GM21737 (cell line): Measurements from ENCODE around the gene SOX1.

ENCODE experiments used
- ATAC-seq: cut with Tn5 transposase; IDR thresholded peaks from one replicate; pipeline ENCODE4 v1.9.1; 2021; ENCODE audit warnings: mild to moderate bottlenecking, moderate library complexity; ENCODE audit not compliant: unreplicated experiment

SOX1 gene

DNA sequence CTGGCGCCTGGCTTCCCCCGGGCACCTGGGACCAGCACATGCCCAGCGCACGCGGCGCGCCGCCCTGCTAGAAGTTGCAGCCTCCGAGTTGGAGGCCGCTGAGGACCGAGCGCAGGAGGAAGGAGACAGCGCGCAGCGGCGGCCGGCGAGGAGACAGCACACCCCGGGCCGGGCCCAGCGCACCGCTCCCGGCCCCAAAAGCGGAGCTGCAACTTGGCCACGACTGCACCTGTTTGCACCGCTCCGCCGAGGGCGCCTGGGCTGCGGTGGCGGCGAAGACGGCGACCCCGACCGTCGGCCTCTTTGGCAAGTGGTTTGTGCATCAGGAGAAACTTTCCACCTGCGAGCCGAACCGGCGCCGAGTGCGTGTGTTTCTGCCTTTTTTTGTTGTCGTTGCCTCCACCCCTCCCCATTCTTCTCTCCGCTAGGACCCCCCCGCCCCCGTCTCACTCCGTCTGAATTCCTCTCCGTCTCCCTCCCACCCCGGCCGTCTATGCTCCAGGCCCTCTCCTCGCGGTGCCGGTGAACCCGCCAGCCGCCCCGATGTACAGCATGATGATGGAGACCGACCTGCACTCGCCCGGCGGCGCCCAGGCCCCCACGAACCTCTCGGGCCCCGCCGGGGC is at the start of gene SOX1:
SOX1 (plus strand) TSS at position 34 of the 626 bp plus-strand sequence; CDS start at position 544, 510 bp downstream.
- ATAC-seq, result no peak

DNA sequence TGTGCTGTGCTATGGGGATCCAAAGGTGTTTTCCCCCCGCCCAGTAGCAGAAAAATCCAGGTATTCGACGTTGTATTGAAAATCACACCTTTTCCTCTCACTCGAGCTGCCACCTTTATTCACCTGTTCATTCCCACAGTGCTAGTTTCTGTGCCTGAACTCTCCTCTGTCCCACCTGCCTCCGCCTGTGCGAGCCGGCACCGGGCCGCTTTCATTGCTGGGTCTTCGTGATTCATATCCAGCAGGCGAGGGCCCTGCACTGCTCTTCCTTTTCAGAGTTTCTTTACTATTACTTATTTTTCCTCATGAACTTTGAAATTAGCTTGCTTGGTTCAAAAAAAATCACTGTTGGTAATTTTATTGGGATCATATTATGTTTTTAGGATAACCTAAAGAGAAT is 42.4 kb upstream of the SOX1 start:
- ATAC-seq, result no peak

DNA sequence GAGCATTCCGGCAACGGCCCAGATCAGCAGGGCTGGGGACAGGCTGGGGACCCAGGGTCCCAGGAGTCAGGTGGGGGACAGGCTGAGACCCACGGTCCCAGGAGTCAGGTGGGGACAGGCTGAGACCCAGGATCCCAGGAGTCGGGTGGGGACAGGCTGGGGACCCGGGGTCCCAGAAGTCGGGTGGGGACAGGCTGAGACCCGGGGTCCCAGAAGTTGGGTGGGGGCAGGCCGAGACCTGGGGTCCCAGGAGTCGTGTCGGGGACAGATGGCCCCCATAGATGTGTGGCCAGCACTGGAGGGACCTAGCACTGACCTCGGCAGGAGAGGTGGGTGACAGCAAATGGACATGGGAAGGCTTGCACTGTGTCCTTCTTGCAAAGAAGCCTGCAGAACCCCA is 39.7 kb upstream of the SOX1 start:
- ATAC-seq, result no peak

DNA sequence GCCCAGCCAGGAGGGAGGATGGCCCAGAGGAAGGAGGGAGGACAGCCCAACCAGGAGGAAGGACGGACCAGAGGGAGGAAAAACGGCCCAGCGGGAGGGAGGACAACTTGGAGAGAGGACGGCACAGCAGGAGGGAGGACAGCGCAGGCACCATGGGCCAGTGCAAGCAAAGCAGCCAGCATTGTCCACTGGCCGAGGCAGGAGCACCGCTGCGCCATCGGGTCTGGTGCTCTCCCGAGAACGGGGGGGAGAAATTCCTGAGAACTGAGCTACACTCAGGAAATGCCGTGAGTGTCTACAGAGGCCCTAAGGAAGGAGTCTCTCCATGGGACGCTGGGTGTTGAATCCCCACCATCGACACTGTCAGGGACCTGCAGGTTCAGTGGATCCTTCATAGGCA is 38.5 kb upstream of the SOX1 start:
- ATAC-seq, result no peak

DNA sequence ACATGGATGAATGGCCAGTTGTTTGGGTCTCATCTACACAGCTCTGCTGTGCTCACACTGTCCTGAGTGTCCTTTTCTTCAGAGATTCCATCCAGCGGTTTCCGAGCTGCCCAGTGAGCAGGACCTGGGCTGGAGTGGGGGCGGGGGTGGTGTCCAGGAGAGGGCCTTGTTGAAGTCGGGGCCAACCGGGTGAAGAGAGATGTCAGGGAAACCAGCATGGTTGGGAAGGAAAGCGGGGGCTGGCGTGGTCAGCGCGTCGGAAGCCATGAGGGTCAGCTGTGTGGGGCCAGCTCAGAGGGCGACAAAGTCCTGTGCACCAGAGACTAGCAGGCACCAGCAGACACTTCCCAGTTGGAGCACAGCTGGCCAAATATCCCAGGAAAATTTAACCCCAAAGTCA is 37.8 kb upstream of the SOX1 start:
- no peak for ATAC-seq

DNA sequence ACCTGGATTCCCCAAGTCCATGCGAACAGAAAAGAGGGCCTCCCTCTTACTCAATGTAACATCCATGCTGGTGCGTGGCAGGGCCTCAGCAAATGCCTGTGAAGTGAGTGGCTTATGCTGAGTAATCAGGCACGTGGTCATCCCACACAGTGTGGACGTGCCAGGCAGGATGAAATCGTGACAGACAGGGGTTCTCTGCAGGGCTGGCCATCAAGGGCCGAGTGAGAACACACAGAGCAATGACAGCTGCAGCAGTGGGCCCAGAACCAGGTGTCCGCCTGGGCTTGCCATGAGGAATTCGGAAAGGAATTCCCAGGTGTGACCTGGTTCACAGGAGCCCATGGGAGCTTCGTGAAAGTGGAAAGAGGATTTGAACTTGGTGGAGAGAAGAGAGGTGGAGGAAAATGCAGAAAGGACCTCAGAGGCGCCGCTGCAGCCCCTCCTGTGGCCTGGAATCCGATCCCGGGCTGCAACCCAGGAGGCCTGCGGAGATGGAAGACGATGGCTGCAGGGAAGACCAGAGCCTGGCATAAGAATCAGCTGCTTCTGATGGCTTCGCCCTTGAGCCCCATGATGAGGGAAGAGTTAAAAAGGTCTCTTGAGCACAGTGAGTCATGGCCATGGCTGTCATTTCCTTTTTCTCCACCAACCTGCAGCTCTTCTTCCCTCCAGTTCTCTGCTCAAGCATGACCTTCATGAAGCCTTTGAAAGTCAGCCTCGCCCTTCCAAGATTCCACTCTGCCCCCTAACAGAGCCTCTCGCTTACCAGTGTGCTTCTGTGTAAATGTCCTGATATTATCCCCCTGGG is 34.6 kb upstream of the SOX1 start:
- no peak for ATAC-seq

DNA sequence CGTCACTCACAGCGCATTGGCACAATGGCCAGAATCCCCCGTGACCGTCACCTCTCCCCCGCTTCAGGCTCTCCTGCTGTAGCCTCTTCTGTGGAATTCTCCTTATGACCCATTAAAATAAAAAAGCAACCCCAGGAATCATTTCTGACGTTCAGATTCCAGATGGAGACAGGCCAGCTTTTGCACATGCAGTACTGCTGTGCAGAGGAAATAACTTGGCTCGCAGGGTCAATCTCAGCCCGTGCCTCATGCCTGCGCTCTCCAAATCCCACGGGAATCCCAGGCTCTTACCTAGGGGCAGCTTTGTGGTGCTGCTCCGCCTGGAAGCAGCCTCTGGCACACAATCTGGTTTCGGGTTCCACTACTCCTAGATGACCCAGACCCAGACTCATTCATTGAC is 32.7 kb upstream of the SOX1 start:
- no peak for ATAC-seq

DNA sequence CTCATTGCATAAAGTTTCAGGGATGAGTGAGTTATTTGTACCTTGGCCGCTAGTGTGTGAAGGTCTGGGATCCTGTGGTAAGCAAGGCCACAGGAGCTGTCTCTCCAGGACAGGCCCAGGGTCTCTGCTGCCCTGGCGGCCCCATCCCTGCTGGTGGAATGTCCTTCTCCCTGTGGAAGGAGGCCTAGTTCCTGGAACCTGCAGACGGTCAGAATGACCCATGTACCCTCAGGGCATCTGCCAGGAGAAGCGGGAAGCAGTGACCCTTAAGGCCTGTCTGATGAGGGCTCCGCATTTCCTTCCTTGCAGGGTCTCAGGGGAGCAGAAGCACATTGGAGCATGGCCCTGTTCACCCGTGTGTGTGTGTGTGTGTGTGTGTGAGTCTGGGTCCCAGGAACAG is 32.1 kb upstream of the SOX1 start:
- no peak for ATAC-seq

DNA sequence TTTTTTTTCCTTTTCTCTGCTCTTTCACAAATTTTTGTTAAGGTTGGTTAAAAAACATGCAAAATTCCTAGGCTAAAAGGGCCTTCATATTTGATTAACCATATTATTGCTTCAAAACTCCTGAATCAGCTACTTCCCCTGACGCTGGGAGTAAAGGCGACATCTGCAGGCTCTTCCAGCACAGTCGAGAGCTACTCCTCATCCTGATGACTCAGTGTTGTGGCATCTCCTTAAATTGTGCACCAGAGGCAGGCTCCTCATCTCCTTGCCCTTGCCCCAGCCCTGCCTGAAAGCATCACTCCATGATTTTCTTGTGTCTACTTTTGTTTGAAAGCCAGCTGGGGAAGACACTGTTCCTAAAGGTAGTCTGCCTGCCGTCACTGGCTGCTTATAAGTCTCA is 24.5 kb upstream of the SOX1 start:
- ATAC-seq, result no peak

DNA sequence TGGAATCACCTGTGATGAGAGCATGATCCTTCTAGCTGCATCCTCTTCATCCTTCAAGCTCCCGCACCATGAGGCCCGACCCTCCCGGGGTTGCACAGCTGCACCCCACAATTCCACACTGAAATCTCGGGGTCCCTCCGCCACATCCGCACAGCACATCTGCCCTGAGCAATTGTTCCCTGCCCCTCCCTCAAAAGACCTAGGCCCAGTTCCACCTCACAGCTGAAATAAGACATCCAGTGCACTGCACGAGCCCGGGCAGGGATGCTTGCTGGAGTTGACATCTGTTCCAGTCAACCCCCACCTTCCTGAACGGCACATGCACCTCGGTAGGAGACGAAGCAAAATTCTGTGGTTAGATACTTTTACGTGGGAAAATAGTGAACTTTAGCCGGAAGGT is 14.7 kb upstream of the SOX1 start:
- ATAC-seq, result no peak

DNA sequence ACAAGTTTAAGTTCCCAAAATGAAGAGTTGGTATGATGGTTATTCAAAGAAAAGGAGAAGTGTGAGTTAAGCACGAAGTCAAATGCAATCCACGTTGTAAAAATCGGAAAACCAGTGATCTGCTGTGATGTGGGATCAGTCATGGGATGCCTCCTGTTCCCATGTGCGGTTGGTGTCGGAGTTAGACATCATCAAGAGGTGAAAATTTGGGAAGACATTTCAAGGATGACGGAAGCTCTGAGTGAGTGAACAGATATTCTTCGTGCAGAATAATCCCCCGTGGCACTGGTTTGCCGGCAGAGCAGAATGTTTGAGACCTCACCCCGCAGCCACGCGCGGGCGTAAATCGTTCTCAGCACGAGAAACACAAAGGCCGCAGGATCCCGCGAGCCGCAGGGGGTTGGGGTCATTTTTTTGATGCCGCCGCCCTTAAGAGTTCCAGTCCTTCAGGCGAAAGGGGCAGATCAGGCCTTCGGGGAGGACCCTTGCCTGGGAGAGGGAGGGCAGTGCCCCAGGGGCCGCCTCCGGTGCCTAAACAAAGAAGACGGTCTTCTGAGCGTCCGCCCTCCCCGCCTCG is 13.7 kb upstream of the SOX1 start:
- no peak for ATAC-seq

DNA sequence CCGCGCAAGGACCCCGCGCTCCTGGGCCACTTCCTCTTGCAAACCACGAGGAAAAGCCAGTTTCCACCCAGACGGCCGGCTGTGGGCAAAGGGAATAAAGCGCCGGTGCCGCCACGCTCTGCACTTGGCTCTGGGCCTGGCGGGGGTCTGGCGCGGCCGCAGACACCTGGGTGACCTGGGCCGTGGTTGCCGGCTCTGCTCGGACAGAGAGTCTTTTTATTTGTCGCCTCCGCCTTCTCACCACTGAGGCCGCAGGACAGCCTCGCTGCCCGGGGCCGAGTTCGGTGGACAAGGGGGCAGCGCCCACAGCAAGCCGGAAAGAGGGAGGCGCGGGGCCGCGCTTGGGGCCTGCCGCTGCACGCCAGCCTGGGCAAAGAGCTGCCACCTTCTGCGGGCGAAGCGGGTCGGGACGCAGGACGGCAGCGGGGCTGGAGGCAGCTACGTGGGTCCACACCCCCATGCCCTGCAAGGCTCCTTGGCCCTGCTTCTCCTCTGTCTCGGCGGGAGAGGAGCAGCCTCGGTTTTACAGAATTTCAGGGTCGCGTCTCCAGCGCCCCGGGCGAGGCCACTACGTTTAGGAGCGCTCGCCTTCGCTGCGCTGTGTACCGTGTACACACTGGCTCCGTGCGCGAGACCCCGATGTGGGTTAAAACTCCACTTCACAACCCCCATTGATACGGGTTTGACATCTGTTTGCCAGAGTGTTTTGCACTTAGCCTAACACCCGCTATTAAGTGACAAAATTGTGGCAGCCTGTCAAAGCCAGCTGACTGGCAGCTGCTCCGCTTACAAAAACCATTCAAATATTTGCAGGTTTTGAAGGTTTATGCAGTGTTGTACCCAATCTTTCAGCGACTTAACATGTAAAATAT is 13.0 kb upstream of the SOX1 start:
- no peak for ATAC-seq

DNA sequence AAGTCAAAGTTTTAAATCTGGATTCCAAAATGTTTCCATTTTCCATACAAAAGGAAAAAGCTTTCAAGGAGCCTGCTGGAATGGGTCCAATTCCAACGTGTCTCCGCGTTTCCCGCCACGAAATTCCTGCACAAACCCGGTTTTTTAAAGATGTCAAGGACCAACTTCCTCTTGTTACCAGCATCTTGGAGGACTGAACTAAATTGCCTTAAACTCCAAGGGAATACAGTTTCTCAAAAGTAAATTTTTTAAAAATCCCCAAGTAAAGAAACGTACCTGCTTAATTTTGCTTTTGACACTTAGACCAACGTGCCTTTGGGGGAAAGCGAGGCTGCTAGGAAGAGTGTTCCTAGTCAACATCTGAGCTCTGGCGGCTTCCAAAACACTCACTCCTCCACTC is 12.3 kb upstream of the SOX1 start:
- no peak for ATAC-seq

DNA sequence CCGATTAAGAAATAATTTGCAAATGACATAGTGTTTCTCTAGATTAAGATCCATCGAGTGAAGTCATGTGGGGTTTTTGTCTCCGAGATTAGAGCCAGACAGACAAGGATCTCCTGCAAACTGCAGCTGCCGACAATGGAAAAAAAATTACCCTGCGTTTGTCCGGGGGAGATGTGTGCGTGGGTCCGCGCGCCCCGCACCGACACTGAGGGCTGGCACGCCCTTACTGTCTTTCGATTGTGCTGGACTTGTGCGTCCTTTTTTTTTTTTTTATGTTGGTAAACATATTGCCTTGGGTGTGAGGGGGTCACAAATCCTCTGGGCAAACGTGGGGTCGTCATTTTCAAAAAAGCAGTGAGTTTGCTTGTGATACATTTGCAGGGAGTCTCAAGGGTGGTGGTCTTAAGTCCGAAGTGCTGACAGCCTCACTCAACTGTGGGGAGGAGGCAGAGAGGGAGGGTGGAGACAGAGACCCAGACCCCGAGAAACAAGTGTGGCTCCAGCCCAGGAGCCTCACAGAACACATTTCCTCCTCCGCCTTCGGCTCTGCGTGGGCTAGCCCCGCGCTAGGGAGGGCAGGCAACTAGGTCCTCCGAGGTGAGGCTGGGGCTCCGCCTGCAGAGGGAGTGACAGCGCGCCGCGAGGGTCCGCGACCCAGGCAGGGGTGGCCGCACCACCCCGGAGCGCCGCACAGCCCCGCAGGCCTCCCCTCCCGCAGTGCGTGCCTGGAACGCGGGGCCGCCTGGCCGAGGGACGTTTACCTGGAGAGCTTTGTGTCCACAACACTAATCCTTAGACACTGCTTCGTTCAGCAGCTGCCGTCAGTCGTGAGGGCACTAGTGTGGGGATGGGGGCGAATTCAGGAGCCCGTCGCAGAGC is 11.7 kb upstream of the SOX1 start:
- ATAC-seq, result no peak

DNA sequence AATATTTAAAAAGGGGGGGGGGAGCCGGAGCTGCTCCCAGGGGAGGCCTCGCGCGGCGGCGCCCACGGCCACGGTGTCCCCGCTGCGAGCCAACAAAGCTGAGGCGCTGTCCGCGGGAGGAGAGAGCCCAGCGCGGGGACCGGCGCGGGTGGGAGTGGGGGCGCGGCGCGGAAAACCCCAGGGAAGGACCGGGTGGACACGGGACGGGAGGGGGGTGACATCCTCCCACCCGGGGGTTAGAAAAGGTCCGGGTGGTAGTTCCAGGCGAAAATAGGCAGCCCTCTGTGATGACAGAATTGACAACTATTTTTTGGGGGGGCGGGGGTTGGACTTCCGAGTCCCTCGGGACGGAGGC is 11.1 kb upstream of the SOX1 start:
- no peak for ATAC-seq

DNA sequence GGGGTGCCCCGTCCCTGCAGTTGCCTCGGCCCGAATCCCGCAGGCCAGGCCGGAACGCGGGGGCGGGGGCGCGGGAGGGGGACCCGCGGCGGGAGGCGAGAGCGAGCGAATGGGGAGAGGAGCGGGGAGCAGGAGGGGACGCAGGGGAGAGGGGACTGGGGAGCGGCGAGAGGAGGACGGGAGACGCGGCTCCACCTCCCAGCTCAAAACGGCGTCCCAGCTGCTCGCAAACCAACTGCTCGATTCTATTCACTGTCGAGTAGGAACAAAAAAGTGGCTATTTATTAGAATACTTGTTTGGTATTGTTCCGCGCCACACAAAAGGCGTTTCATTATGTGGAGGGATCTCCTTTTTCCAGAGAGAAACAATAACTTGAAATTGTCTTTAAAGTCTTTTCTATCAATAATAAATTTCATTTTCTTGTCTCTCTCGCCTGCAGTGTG is 10.6 kb upstream of the SOX1 start:
- ATAC-seq, result no peak

DNA sequence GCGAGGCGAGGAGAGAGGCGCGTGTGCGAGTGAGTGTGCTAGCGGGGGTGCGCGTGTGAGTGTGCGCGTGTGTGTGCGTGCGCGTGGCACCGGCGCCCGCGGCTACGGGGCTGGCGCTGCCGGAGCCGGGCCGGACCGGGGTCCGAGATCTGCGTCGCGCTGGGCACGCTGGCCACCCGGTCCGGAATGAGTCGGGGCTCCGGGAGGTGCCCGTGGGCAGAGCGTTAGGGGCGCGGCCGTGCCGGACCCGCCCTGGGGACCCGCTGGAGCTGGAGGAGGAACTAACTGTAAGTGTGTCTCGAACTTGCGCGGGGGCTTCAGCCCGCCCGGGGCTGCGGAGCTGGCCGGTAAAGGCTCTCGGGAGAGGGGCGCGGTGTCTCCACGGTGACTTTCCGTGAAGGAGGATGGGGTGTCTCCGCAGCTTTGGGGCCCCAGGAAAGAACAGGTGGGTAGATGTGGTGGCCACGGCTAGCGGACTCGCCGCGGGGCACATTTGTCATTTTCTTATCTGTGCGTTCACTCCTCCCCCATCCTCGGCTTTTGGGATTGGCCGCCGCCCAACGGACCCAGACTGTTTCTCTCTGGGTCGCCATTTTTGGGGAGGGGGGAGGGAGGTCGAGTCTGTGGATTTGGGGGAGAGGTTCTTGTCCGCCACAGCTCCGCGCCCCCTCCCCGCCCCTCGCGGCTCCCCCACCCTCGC is 10.1 kb upstream of the SOX1 start:
- ATAC-seq, result no peak

DNA sequence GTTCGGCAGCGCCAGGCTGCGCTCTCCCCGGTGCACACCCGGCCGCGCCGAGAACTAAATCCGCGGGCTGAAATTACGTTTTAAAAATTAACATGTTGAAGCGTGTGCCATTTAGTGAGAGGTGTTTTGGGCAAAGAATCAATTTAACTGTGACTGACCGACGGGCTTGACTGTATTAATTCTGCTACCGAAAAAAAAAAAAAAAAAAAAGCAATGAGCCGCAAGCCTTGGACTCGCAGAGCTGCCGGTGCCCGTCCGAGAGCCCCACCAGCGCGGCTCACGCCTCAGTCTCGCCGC is 9.6 kb upstream of the SOX1 start:
- ATAC-seq, result no peak

DNA sequence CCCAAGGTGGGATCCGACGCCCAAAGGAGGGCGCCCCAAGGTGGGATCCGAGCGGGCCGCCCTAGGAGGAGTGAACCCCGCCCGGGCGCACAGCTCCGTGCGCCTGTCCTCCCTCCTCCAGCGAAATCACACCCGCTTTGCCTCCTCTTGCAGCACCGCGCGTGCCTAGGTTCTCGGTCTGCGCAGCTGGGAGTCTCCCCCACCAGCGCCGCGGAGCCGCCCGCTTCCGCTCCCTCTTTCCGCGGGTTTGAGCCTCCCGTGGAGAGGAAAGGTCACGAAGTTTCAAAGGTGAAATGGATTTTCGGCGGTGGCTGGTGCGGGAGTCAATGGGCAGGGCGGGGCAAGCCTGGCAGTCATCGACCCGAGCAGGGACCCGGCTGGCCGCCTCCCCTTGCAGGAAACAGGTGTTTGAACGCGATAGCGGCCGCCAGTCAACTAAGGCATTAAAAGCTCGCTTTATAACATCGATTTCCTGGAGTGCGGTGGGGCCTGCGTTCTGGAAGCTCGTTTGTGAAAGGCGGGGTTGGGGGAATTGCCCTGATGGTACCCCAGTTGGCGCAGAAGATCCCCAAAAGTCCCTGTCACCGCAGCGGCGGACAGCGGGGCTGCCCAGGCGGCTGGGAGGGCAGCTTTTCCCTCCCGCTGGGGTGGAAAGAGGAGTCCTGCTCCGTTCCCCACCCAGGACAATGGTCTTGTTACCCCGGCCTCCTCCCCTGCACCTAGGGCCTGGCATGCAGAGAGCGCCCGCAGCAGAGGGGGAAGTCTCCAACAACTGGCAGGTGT is 9.0 kb upstream of the SOX1 start:
- ATAC-seq, result no peak
